GM21825 (cell line): ENCODE data around the gene FAM3D.

ENCODE experiments used
- ATAC-seq: cut with Tn5 transposase; IDR thresholded peaks from one replicate; pipeline ENCODE4 v1.9.1; 2021; ENCODE audit warnings: mild to moderate bottlenecking, moderate library complexity; ENCODE audit not compliant: unreplicated experiment

The FAM3D gene

DNA sequence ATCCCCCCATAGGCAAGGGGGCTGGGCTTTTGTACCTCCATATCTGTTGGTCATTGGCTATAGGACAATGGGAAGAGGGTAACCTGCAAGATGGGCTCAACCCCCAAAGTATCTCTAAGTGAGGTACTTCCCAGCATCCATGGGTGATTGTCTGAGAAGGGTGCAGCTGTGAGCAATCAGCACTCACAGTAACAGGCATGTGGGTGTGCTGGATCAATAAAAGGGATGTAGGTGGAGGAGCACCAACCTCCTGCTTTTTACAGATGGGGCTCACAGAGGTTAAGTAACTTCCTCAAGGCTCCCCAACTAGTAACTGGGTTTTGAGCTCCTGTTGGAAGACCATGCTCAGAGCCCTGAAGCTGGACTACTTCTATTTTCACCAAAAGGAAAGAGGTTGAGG is 63.0 kb downstream of the FAM3D start:
- ATAC-seq: no peak

GRCh38 chr3:58597770-58598310 is 68.7 kb downstream of the FAM3D start:
- no peak for ATAC-seq

GRCh38 chr3:58596834-58597518 is 69.6 kb downstream of the FAM3D start:
- no peak for ATAC-seq

- no peak for ATAC-seq
These were observed 72.5 kb downstream of the FAM3D start for GRCh38 chr3:58594117-58594516.

DNA sequence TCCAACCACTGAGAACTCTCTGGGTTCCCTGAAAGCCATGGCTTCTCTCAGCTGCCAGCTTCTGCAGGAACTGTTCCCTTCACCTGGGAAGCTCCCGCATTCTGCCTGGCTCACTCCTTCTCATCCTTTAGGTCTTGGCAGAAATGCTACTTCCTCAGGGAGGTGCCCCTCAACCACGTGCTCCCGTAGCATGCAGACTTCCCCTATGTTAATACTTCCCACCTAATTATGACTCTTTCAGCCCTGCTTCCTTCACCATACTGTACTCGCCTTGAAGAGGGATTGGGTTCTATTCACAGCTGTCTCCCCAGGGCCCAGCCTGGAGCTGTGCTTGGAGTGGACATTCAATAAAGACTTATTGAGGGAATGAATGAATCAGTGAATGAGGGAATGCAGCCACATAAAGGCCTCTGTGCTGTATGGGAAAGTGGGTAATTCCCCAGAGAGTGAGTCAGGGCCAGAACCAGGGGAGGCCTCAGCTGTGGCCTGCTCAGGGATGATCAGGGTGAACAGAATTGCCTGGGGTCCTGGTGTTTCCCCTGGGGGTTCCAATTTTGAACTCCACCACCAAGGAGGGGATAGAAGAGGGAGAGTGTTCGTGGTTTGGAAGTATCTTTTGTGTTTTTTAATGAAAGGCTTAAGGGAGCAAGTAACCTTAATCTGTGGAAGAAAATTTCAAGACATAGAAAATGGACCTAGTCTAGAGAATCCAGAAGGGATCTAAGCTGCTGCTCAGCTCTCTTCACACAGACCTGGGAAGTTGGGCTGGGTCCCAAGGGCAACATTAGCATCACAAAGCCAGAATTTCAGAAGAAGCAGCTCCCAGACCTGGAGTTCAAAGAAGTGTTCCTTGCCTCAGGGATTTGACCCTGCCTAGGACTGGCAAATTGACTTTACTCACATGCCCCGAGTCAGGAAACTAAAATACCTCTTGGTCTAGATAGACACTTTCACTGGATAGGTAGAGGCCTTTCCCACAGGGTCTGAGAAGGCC is 74.8 kb downstream of the FAM3D start:
- no peak for ATAC-seq

DNA sequence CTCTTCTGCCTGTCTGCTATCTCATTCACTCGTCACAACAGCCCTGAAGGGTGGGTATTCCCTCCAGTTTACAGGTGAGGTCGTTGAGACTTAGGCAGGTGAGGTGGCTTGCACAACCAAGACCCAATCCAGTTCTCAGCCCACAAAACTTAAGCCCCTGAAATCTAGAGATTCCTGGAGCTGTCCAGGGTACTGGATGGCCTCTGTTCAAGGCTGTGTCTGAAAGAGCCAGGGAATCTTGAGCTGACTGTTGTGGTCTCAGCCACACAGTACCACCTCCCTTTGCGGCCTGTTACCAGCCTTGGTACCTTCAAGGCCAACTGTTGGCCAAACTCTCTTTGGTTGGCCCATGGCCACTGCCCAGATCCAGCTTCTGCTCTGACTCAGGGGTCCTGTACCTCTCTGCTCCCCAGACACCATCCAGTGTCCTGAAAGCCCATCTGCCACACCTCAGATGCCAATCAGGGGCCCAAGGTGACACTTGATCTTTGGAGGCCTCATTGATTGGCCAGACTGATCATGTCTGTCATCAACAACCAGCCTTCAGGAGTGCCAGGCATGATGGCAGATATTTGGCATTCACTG is 78.5 kb downstream of the FAM3D start:
- no peak for ATAC-seq

DNA sequence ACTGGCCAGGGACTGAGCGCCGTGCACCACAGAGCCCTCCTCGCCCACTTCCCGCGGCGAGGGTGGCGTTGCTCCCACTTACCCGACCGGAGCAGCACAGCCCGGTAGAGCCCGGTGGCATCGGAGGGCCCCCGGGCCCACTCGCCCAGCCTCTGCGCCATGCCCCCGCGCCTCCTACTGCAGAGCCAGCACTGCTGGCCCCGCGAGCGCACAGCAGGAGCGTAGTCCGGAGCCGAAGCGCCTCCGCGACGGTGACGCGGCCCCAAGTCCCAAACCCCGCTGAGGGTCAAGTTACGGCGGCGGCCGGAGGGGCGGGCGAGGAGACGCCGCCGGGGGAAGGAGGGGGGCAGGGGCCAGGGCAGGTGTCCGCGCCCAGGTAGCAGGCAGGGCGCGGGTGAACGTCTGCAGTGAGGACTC is 79.8 kb downstream of the FAM3D start:
- ATAC-seq: no peak

DNA sequence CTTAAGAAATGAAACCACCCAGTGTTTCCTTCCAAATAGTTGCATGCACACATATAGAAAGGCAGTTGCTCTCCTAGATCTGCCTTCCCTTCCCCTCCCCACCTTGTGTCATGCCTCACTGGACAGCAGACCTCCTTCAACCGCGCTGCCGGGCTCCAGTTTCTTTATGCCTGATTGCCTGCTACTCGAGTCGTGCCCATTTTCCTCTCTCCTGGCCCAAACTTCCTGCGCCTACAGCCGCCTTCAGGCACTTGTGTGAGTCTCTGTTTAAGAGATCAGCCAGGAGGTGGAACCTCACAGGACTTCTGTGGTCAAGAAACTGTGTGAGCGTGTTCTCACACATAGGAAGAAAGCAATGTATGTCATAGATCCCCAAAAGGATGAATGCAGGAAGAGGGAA is 80.6 kb downstream of the FAM3D start:
- ATAC-seq: no peak

- ATAC-seq: peak; percentile 94
These were observed 81.4 kb downstream of the FAM3D start for GRCh38 chr3:58585005-58585786.

GRCh38 chr3:58584690-58585004 is 81.9 kb downstream of the FAM3D start:
- no peak for ATAC-seq
